GM12873 (cell line): ENCODE data around the gene ACAP2.

Source experiments
- TF ChIP-seq, protein P1 (sequence below): IDR thresholded peaks from 2 replicates; pipeline ENCODE4 v1.5.1; 2012; ENCODE audit warnings: low read depth, mild to moderate bottlenecking, moderate library complexity, low read length, control low read depth; ENCODE audit not compliant: insufficient read depth; ENCODE audit errors: missing control alignments

The ACAP2 gene

DNA sequence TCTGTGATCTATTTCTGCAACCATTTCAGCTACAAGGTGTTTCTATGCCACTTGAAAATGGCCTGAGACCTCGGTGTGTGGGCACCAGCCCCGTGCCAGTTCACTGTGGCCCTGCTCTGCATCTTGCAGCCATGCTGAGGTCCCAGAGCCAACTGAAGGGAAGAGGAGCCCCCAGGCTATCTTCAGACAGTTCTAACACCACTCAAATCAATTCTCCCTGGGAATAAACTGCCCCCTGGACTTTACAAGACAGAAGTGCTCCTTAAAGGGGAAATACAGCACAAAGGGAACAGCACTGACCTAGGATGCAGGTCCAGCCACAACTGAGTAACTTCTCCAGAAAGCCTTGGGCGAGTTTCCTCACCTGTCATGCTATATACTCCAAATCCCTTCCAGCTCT is 175.7 kb downstream of the ACAP2 start:
- TF ChIP-seq, protein P1, sequence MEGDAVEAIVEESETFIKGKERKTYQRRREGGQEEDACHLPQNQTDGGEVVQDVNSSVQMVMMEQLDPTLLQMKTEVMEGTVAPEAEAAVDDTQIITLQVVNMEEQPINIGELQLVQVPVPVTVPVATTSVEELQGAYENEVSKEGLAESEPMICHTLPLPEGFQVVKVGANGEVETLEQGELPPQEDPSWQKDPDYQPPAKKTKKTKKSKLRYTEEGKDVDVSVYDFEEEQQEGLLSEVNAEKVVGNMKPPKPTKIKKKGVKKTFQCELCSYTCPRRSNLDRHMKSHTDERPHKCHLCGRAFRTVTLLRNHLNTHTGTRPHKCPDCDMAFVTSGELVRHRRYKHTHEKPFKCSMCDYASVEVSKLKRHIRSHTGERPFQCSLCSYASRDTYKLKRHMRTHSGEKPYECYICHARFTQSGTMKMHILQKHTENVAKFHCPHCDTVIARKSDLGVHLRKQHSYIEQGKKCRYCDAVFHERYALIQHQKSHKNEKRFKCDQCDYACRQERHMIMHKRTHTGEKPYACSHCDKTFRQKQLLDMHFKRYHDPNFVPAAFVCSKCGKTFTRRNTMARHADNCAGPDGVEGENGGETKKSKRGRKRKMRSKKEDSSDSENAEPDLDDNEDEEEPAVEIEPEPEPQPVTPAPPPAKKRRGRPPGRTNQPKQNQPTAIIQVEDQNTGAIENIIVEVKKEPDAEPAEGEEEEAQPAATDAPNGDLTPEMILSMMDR, result no peak

DNA sequence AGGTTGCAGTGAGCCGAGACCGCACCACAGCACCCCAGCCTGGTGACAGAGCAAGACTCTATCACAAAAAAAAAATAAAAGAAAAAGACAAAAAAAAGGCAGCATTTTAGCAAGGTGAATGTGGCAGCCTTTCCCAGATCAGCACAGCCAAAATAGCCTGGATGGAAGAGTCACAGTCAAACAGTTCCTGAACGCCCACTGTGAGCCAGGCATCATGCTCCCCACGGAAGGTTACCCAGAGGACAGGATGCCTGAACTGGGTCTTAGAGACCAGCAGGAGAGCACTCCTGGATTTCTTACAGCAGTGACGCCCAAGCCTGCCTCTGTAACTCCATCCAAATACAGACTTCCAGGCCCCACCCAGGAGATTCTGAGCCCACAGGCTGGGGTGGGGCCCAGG is 176.4 kb downstream of the ACAP2 start:
- TF ChIP-seq, protein P1, result no peak

DNA sequence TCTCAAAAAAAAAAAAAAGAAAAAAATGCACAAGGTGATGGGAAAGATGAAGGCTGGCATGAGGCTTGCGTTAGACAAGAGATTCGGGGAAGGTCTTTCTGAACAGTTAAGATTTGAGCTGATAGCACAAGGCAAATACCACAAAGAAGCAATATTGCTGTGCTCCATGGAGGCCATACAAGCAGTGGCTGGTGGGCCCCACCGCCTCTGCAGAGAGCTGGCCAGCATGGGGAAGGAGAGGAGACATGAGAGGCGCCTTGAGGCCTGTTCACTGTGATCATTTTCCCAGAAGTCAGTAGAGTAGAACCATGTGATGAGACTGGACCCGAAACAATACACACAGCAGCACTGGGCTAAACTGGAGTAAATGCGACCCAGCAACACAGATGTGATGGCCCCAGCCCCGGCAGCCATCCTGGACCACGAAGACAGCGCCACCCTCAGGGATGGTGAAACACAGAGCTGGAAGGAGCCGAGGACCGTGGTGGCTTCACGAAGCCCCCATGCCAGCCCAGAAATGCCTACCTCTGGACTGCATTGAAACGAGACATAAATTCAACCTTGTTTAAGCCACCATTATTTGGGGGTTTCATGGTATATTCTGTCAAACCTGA is 177.3 kb downstream of the ACAP2 start:
- TF ChIP-seq, protein P1, result no peak

DNA sequence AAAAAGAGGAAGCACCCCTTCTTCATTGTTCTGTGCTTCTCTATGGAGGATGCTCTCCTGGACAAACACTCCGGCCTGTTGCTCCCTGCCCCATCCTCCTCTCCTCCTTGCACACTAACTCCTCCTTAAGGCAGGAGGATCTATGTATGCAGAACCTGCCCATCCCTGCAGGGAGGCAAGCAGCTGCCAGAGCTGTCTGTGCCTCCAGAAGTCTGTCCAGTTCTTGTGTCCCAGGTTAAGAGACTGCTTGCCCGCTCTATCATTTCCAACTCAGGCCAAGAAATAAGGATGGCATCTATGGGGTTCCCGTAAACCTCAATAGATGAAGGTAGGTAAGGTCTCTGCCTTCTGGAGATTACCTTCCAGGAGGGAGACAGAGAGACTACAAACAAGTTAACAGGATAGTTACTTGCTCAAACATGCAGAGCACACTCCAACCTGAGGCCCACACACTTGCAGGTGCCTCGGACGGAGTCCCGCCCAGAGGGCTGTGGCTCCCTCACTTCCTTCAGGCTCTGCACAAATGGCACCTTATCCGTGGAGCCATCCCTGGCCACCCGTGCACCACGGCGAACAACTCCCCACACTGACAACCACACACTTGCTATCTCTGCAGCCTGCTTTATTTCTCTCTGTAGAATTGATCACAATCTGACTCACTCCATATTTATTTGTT is 178.8 kb downstream of the ACAP2 start:
- TF ChIP-seq, protein P1, result no peak

DNA sequence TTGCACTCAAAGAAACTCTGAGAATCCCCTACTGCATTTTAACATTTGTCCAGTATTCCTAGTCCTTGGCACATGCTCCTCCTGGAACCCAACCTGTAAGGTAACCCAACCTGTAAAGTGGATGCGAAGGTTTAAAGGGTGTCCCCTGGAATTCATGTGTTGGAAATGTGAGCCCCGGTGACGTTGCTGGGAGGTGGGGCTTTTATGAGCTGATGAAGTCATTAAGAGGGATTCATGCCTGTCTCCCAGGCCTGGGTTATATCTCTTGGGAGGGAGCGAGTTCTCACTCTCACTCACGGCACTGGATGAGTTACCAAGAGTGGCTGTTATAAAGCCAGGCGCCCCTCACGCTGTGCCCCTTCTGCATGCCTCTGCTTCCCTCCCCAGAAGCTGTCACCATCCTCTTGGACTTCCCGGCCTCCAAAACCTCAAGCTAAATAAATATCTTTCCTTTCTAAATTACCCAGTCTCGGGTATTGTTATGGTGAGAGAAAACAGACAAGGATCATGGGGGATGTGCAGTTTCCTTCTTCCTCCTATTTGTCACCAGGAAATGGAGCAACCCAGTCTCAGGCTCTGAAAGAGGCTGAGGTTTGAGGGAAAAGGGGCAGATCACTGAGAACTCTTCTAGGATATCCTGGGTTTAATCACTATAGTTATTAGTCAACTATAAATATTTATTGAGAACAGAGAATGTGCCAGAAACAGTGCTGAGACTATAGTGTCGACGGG is 179.5 kb downstream of the ACAP2 start:
- TF ChIP-seq, protein P1, result no peak

DNA sequence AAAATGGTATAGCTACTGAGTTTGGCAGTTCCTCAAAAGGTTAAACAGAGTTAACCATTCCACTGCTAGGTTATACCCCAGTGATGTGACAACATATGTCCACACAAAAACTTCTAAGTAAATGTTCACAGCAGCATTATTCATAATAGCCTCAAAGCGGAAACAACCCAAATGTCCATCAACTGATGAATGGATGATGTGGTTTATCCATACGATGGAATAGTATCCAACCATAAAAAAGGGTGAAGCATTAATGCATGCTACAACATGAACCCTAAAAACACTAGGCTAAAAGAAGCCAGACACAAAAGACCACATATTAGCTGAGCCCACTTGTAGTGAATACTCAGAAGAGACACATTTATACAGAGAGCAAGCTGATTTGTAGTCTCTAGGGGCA is 180.9 kb downstream of the ACAP2 start:
- TF ChIP-seq, protein P1, result no peak

DNA sequence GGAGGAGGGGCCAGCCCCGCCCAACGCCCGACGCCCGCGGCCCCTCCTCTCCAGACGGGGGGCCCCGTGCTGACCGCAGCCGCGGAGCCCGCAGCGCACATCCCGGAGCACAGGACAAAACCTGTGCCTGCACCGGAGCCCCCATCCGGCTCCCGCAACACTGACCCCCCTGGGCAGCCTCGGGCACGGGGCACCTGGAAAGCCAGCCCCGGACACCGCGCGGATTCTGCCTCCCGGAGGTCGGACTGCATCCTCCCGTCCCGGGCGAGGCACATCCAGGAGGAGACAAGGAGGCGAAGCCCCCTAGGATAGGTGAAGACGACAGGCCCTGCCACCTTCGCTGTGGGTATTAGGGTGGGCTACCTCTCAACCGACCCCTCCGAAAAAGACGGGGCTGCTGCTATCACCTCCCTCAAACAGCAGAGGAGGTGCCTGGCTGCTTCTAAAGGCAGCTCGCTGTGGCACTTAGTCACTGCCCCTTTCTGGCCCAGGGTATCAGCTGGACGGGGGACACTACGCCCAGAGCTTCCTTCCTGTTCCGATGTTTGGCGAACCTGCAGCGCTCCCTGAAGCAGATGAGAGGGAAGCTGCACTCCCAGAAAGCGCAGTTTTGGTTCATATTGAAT is 182.4 kb downstream of the ACAP2 start:
- TF ChIP-seq, protein P1, result no peak
